CD4-positive, alpha-beta T cell treated with Interleukin-10 for 1 hour (primary cell): ENCODE data around the gene FBLN1.

Experiments
- DNase-seq: peaks from one replicate; pipeline ENCODE4 v3.0.0-alpha.2; 2020

The FBLN1 gene

DNA sequence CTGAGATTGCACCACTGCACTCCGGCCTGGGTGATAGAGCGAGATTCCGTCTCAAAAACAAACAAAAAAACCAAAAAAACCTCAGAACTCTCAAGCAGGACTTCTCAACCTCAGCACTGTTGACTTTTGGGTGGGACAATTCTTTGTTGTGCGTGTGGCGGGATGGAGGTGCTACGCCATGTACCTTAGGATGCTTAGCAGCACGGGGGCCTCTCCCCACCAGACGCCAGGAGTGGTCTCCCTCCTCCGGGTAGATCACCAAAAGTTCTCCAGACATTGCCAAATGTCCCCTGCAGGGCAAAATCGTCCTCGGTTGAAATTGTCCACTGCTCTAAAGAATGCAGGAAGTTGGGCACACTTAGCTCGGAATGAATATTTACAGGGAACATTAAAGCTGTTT is 142.0 kb downstream of the FBLN1 start:
- no peak for DNase-seq

DNA sequence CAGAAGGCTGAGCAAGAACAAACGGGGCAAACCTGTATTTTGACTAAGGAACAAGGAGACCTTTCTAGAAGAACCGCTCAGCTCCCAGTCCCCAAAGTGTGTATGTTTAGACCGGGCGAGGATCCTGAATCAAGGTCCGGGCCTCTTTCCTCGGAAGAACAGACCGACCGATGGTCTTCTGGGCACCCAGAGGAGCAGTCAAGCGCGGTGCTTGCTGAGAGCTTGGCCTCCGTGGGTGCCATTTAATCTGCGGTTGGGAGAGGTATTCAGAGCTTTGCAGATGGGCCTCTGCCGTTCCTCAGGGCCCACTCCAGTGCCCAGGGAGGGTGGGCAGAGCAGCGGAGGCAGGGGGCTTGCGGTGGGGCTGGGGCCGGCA is 142.5 kb downstream of the FBLN1 start:
- no peak for DNase-seq

DNA sequence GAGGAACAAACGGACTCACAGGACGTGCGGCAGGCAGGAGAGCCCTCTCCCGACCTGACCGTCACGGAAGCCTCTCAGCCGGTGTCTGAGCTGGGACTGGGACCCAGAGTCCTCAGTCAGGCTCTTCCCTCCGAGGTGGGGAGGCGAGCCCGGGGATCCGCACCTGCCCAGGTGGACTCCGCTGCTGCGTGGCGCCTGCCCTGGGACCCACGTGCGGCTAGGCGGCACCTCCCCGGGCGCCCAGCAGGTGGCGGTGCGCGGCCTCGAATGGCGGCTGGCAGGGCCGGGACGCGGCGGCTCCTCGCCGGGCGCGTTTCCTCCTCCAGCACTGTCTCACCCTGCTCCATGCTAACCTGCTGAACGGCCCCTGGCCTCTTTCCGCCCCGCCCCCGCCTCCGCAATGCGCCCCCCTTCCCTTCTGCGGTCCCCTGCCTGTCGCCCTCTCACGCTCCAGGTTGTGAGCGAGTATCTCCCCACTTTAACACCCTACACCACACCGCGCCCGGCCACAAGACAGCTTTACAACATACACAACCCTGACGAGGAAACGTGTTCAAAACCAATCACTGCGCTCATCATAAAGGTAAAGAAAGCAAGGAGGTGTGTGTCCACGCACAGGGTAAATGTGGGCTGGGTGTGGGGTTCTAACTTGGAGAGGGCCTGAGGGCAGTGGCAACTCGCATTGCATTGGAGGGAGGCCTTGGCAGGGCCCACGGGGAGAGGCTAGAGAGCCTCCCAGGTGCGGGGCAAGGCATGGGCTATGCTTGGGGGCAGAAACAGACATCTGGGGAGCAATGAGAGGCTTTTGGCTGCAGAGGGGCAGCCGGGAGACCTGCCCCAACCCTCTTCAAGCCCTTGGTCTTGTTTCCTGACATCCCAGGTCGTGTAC is 143.1 kb downstream of the FBLN1 start:
- peak; percentile 78 for DNase-seq

DNA sequence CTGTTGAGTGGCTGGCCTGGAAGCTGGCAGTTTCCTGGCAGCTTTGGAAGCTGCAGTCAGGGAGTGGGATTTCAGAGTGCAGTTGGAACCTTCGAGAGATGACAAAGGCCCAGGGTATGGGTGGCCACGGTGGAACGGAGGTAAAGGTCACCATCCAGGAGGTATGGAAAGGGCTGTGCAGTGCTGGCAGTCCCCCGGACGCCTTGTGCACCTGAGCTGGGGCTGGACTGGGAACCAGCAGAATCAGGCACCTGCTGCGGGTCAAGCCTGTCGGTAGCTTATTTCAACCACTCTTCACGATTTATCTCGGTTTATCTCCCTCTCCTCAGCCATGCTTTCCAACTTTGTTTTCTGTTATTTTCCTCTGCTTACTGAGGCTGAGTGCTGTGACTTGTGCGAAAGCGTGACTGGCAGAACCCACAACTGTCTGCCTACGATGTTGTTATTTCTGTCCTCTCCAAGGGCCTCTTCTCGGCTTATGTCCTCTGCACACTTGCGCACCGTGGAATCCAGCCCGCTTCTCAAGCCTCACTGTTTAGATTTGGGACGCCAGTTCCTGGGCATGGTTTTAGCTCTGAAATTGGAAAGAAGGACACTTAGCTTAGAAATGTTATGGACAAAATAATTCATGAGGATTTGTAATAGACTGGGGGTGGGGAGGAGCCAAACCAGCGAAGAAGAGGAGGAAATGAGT is 145.0 kb downstream of the FBLN1 start:
- no peak for DNase-seq

DNA sequence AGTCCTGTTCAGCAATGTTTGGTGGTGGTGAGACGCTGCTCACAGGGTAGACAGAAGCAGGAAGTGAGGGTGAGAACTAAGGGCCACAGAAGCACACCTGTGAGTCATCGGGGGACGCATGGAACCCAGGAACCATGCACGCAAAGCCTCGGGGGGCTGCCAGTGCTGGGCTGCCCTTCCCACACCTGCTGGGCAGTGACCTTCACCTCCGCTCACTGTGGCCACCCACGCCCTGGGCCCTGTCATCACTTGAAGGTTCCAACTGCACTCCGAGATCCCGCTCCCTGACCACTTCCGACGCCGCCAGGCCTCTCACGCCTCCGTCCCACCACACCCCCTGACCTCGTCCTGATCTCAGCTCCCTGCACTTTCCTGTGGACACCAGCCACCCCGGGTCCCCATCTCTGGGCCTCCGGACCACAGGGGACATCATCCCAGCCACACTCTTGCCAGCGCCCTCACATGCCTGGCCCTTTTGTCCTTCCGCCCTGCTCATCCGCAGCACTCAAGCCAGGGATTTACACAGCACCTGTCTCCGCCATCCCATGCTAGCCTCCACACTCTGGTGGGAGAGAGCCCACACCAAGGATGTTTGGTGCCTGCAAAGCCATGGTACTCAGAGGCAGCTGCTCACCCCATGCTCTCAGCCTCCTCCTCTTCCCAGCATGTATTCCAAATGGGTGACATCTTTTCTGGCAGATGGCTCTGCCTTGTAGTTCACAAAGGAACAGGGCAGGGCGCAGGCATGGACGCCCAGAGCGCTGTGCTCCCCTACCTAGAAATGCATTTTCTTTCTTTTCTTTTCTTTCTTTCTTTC is 145.8 kb downstream of the FBLN1 start:
- DNase-seq = no peak

DNA sequence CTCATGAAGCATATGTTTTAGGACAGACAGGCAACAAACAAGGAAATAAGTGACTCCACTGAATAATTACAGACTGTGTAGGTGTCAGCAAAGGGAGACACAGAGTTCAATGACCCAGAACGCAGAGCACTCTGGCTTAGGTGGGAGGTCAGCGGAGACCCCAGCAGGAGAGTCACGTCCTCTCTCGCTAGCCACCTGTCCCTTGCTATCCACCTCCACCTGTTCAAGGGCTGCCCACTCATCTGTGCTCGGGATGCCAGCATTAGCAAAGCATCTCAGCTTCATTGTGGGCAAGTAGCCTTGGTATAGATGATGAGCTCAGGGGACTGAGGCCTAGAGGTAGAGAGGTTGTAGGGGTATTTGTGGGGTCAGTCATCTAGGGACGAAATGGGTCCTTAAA is 147.1 kb downstream of the FBLN1 start:
- no peak for DNase-seq

DNA sequence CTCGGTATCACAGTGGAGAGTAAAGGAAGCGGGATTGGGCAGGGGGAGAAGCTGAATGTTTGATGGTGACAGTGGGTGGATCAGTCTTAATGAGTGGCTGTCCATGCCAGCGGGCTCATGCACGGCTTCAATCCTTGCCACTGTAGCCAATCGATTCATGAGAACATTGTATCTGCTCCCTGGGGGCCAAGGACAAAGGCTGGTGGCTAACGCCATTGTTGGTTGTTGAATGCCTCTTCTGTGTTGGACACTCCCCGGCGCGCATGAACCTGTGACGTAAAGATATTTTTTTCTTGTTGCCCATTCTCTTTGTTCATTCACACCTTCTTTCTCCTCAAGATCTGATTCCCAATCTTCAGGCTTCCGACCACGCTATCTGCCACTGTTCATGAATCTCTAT is 148.0 kb downstream of the FBLN1 start:
- no peak for DNase-seq
